Measurements from ENCODE around the gene FOCAD.

FOCAD gene

DNA sequence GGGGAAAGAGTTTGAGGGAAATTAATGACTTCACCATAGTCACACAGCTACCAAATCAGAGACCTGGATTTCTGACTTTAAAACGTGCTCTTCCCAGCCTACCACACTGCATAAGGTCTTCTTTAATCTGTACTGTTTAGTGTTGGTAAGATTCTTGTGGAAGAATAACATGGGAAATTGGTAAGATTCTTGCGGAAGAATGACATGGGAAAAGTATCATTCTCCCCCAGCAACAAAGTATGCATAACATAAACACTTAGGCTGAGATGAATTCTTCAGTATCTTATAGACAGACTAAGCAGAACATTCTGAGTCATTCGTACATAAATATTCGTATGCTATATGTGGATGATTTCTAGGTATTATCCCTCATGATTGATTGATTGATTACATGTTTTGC, 170.4 kb downstream of the FOCAD start:
- no peak for DNase-seq
- Histone ChIP-seq H3K36me3 (no peaks in the 10 kb centered on the region), H3K4me3 (ENCODE audit: low read depth, low read length) (no peak overlapping the region), H3K27me3 (no peaks in the 10 kb centered on the region), H3K4me1 (peaks cover 5% of the 10 kb centered on the region), H3K9me3 (no peaks in the 10 kb centered on the region)
- no peak for TF ChIP-seq CTCF (IDR thresholded peaks at IDR 0.05; ENCODE audit: low read depth, low read length)

DNA sequence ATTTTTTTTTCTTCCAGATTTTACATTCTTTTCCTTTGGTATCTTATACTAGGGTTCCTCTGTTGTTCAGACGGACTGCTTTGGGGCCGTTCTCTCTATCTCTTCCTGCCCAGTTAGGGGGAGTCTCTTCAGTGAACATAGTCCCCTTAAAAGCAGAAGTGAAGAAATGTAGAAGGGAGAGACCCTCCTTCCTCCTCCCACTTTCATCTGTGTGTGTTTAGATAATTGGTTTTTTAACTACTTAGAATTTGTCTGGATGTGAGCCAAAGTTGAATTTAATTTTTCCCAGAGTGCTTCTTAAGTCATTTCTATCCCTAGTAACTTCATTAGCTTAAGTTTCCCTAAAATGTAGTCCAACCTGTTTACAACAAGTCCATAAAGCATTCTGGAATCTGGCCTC, 179.9 kb downstream of the FOCAD start:
- 0 out of 2 replicates have a peak, but pooled peaks cover 3% of the 10 kb centered on the region for H3K36me3 ChIP-seq
- DNase-seq: no peak
- TF ChIP-seq CTCF (IDR thresholded peaks at IDR 0.05; ENCODE audit: low read depth, low read length): no peak
- no peaks in the 10 kb centered on the region for H3K27me3 ChIP-seq
- no peaks in the 10 kb centered on the region for H3K9me3 ChIP-seq
- no peak overlapping the region for H3K4me3 ChIP-seq (ENCODE audit: low read depth, low read length)
- no peaks in the 10 kb centered on the region; the same call in 1 of the 2 replicates for H3K4me1 ChIP-seq

GRCh38 chr9:20865347-20865746, 181.3 kb downstream of the FOCAD start:
- TF ChIP-seq CTCF (IDR thresholded peaks at IDR 0.05; ENCODE audit: low read depth, low read length): no peak
- Histone ChIP-seq H3K9me3 (no peaks in the 10 kb centered on the region), H3K4me3 (ENCODE audit: low read depth, low read length) (no peak overlapping the region), H3K27me3 (no peaks in the 10 kb centered on the region), H3K36me3 (0 out of 2 replicates have a peak, but pooled peaks cover 3% of the 10 kb centered on the region), H3K4me1 (no peaks in the 10 kb centered on the region; the same call in 1 of the 2 replicates)
- no peak for DNase-seq

DNA sequence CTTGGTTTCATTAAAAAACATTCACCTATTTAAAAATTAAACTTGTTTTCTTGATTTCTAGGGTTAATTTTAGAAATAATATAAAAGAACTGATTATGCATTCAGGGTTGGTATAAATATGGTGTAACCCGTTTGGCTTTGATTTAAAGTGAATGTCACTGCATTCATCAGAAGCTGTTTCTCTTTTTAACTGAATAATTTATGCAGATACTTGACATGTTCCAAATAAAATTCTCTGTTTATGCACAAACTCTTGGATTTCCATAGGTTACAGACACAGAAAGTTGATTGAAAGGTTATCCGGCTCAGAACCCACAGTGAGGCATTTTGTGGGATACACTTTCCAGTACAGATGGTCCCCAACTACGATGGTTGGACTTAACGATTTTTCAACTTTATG, 186.1 kb downstream of the FOCAD start:
- Histone ChIP-seq H3K4me1 (no peaks in the 10 kb centered on the region), H3K27me3 (no peaks in the 10 kb centered on the region), H3K36me3 (0 out of 2 replicates have a peak, but pooled peaks cover 3% of the 10 kb centered on the region), H3K9me3 (no peaks in the 10 kb centered on the region), H3K4me3 (ENCODE audit: low read depth, low read length) (no peak overlapping the region)
- no peak for DNase-seq
- no peak for TF ChIP-seq CTCF (IDR thresholded peaks at IDR 0.05; ENCODE audit: low read depth, low read length)

DNA sequence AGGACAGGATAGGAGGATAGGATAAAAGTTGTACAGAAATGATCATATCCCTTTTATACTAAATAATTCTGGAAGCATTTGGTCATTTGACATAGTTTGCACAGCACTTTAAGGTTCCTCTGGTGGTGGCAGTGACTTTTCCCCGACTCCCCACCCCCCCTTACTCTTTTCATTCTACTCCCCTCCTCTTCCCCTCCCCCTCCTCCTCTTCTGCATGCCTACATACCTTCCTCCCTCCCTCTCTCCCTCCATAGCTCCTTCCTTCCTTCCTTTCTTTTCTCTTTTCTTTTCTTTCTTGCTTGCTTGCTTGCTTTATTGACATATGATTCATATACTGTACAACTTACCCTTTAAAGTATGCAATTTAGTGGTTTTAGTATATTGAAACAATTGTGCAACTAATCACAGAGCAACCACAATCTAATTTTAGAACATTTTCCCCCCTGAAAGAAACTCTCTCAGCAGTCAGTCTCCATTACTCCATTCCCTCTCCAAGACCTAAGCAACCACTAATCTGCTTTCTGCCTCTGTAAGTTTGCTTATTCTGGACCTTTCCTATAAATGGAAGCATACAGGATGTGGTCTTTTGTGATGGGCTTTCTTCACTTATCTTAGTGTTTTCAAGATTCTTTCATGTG, 188.4 kb downstream of the FOCAD start:
- H3K36me3 ChIP-seq: 0 out of 2 replicates have a peak, but pooled peaks cover 3% of the 10 kb centered on the region
- no peak overlapping the region for H3K4me3 ChIP-seq (ENCODE audit: low read depth, low read length)
- DNase-seq: no peak

More for the DNA sequence above, 188.4 kb downstream of the FOCAD start:
- no peaks in the 10 kb centered on the region for H3K4me1 ChIP-seq
- H3K9me3 ChIP-seq: no peaks in the 10 kb centered on the region
- no peaks in the 10 kb centered on the region for H3K27me3 ChIP-seq
- no peak for TF ChIP-seq CTCF (IDR thresholded peaks at IDR 0.05; ENCODE audit: low read depth, low read length)
